HEK293 (cell line): ENCODE data around the gene STK4.

ENCODE experiments used
- CTCF ChIA-PET: fragments of 350-600 bp; formaldehyde crosslinking; extraction: SDS; loops from one replicate; lab custom pipeline; 2021; ENCODE audit warnings: antibody characterized with exemption; lab: Yijun Ruan, JAX
- POLR2A ChIA-PET: fragments of 300-600 bp; formaldehyde crosslinking; extraction: SDS; loops from one replicate; lab custom pipeline; 2020; ENCODE audit warnings: antibody characterized with exemption, inconsistent platforms; lab: Yijun Ruan, JAX
- H3K27ac ChIP-seq: fragments of 200-500 bp; sonication (Bioruptor generic); 2 replicates; pipeline ENCODE4 v1.5.1; 2014; ENCODE audit warnings: low read depth, low read length, control low read depth, inconsistent platforms; ENCODE audit errors: extremely low read depth
- H3K36me3 ChIP-seq, 2 experiments: fragments of 200-500 bp in 1 of 2; sonication (Bioruptor generic) in 1 of 2; 1 replicate in 1 of 2; 2 replicates in 1 of 2; pipeline ENCODE4 v1.5.1; 2014 to 2017; ENCODE audit warnings: inconsistent platforms in 2 of 2, low read length in 2 of 2; ENCODE audit not compliant: control insufficient read depth in 2 of 2, insufficient read depth in 1 of 2
- H3K4me1 ChIP-seq: fragments of 200-500 bp; sonication (Bioruptor generic); 2 replicates; pipeline ENCODE4 v1.5.1; 2014; ENCODE audit warnings: mild to moderate bottlenecking, low read length, inconsistent platforms; ENCODE audit not compliant: control insufficient read depth, insufficient read depth
- H3K4me3 ChIP-seq: 2 replicates; pipeline ENCODE4 v1.5.1; 2011; ENCODE audit warnings: low read depth, mild to moderate bottlenecking, control low read depth, low read length, moderate library complexity
- H3K9me3 ChIP-seq: fragments of 200-500 bp; sonication (Bioruptor generic); 2 replicates; pipeline ENCODE4 v1.5.1; 2014; ENCODE audit warnings: low read depth, low read length, inconsistent platforms; ENCODE audit not compliant: control insufficient read depth, insufficient read depth
- FEZF1 ChIP-seq: fragments of 450-650 bp; formaldehyde crosslinking; IDR thresholded peaks from 2 replicates; pipeline ENCODE4 v1.5.1; 2016; ENCODE audit warnings: missing biosample characterization, missing genetic modification characterization
- RBAK ChIP-seq: fragments of 450-650 bp; formaldehyde crosslinking; IDR thresholded peaks from 2 replicates; pipeline ENCODE4 v1.5.1; 2016; ENCODE audit warnings: missing biosample characterization, missing genetic modification characterization
- ZEB2 ChIP-seq: fragments of 450-650 bp; formaldehyde crosslinking; IDR thresholded peaks from 2 replicates; pipeline ENCODE4 v1.5.1; 2016; ENCODE audit warnings: missing biosample characterization, missing genetic modification characterization
- ZNF112 ChIP-seq: fragments of 450-650 bp; formaldehyde crosslinking; IDR thresholded peaks from 2 replicates; pipeline ENCODE4 v1.5.0; 2017; ENCODE audit warnings: missing biosample characterization, missing genetic modification characterization
- ZNF16 ChIP-seq: fragments of 450-650 bp; formaldehyde crosslinking; IDR thresholded peaks from 2 replicates; pipeline ENCODE4 v1.5.1; 2016; ENCODE audit warnings: low read depth, missing biosample characterization, missing genetic modification characterization
- ZNF221 ChIP-seq: fragments of 450-650 bp; formaldehyde crosslinking; IDR thresholded peaks from 2 replicates; pipeline ENCODE4 v1.5.1; 2017; ENCODE audit warnings: missing biosample characterization, missing genetic modification characterization, borderline replicate concordance
- ZNF266 ChIP-seq: fragments of 450-650 bp; formaldehyde crosslinking; IDR thresholded peaks from 2 replicates; pipeline ENCODE4 v1.5.1; 2016; ENCODE audit warnings: missing biosample characterization, missing genetic modification characterization, low read depth
- ZNF426 ChIP-seq: fragments of 450-650 bp; formaldehyde crosslinking; IDR thresholded peaks from 2 replicates; pipeline ENCODE4 v1.5.1; 2017; ENCODE audit warnings: missing biosample characterization, missing genetic modification characterization, mild to moderate bottlenecking, inconsistent platforms, moderate library complexity
- ZNF48 ChIP-seq: fragments of 450-650 bp; formaldehyde crosslinking; IDR thresholded peaks from 2 replicates; pipeline ENCODE4 v1.5.1; 2016; ENCODE audit warnings: missing biosample characterization, missing genetic modification characterization
- ZNF513 ChIP-seq: fragments of 450-650 bp; IDR thresholded peaks from 2 replicates; pipeline ENCODE4 v1.5.1; 2018; ENCODE audit warnings: missing biosample characterization, missing genetic modification characterization
- ZNF521 ChIP-seq: fragments of 450-650 bp; formaldehyde crosslinking; IDR thresholded peaks from 2 replicates; pipeline ENCODE4 v1.5.1; 2017; ENCODE audit warnings: missing biosample characterization, mild to moderate bottlenecking, missing genetic modification characterization
- ZNF529 ChIP-seq: fragments of 450-650 bp; formaldehyde crosslinking; IDR thresholded peaks from 2 replicates; pipeline ENCODE4 v1.5.1; 2017; ENCODE audit warnings: missing genetic modification characterization, missing biosample characterization; ENCODE audit not compliant: insufficient replicate concordance
- ZNF654 ChIP-seq: fragments of 450-650 bp; formaldehyde crosslinking; IDR thresholded peaks from 2 replicates; pipeline ENCODE4 v1.5.1; 2016; ENCODE audit warnings: low read depth, missing biosample characterization, missing genetic modification characterization
- ZNF76 ChIP-seq: fragments of 450-650 bp; formaldehyde crosslinking; IDR thresholded peaks from 2 replicates; pipeline ENCODE4; 2016; ENCODE audit warnings: low read depth, missing biosample characterization, missing genetic modification characterization, borderline replicate concordance
- ZSCAN23 ChIP-seq: fragments of 450-650 bp; formaldehyde crosslinking; IDR thresholded peaks from 2 replicates; pipeline ENCODE4 v1.5.1; 2016; ENCODE audit warnings: missing biosample characterization, missing genetic modification characterization
- ZXDB ChIP-seq: fragments of 450-650 bp; formaldehyde crosslinking; IDR thresholded peaks from 2 replicates; pipeline ENCODE4 v1.5.1; 2016; ENCODE audit warnings: missing biosample characterization, missing genetic modification characterization
- TF ChIP-seq, protein P1 (sequence below): fragments of 450-650 bp; formaldehyde crosslinking; IDR thresholded peaks from 2 replicates; pipeline ENCODE4 v1.5.0; 2017; ENCODE audit warnings: missing biosample characterization, missing genetic modification characterization, borderline replicate concordance
- TF ChIP-seq, protein P2 (sequence below): fragments of 450-650 bp; formaldehyde crosslinking; IDR thresholded peaks from 2 replicates; pipeline ENCODE4 v1.5.1; 2017; ENCODE audit warnings: missing biosample characterization, mild to moderate bottlenecking, missing genetic modification characterization, moderate library complexity
- TF ChIP-seq, protein P3 (sequence below): fragments of 450-650 bp; formaldehyde crosslinking; IDR thresholded peaks from 2 replicates; pipeline ENCODE4 v1.5.1; 2017; ENCODE audit warnings: missing biosample characterization, missing genetic modification characterization

STK4 gene

GRCh38 chr20:45091366-45091765, 125.1 kb downstream of the STK4 start:
- Histone ChIP-seq H3K4me3 (no peak overlapping the region), H3K4me1 (no peaks in the 10 kb centered on the region), H3K27ac (no peak overlapping the region), H3K36me3 (peaks cover 0 to 3% of the 10 kb centered on the region in 2 experiments; a peak in 1 of 3 replicates), H3K9me3 (no peaks in the 10 kb centered on the region)
- TF ChIP-seq RBAK (tag by site-specific recombination) (no peak), FEZF1 (tag by site-specific recombination) (no peak), ZEB2 (tag by site-specific recombination) (no peak), ZNF513 (no peak), ZNF221 (tag by site-specific recombination) (no peak), ZNF112 (tag by site-specific recombination) (no peak), ZSCAN23 (tag by site-specific recombination) (no peak), ZNF76 (tag by site-specific recombination) (no peak), ZNF48 (tag by site-specific recombination) (no peak), ZNF266 (tag by site-specific recombination) (no peak), ZNF521 (tag by site-specific recombination) (no peak), ZNF426 (no peak), ZNF16 (tag by site-specific recombination) (no peak)
- TF ChIP-seq, protein P1, sequence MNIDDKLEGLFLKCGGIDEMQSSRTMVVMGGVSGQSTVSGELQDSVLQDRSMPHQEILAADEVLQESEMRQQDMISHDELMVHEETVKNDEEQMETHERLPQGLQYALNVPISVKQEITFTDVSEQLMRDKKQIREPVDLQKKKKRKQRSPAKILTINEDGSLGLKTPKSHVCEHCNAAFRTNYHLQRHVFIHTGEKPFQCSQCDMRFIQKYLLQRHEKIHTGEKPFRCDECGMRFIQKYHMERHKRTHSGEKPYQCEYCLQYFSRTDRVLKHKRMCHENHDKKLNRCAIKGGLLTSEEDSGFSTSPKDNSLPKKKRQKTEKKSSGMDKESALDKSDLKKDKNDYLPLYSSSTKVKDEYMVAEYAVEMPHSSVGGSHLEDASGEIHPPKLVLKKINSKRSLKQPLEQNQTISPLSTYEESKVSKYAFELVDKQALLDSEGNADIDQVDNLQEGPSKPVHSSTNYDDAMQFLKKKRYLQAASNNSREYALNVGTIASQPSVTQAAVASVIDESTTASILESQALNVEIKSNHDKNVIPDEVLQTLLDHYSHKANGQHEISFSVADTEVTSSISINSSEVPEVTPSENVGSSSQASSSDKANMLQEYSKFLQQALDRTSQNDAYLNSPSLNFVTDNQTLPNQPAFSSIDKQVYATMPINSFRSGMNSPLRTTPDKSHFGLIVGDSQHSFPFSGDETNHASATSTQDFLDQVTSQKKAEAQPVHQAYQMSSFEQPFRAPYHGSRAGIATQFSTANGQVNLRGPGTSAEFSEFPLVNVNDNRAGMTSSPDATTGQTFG, result no peak
- CTCF ChIA-PET, result interaction anchor here (1.5 kb wide), 1 partner anchor 80 kb away, joined by 3 read pairs; no protein-coding TSS in a partner anchor
- POLR2A ChIA-PET, result no interaction called here

DNA sequence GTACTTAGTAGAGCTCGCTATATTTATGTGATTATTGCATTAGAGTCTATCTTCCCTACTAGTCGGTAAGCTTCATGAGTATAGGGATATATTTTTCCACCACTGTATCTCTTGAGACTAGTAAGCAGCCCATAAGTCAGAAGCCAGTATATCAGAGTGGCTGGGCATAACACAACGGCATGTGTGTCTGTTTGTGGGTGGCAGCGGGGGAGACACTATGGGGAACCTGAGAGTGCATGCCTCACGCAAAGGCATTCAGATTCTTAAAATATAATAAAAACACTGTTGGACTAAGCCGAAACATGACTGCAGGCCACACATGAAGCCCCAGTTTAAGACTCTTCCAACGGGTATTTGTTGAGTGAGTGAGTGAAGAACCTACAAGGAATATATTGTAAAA, 126.6 kb downstream of the STK4 start:
- H3K4me1 ChIP-seq, result no peaks in the 10 kb centered on the region
- ChIA-PET POLR2A (no interaction called here), CTCF (interaction anchor here (0.6 to 5.2 kb wide), 9 partner anchors 19 to 324 kb away, joined by 3 to 90 read pairs (median 3); no protein-coding TSS in a partner anchor)
- peaks cover 0 to 3% of the 10 kb centered on the region in 2 experiments; a peak in 1 of 3 replicates for H3K36me3 ChIP-seq
- H3K9me3 ChIP-seq, result no peaks in the 10 kb centered on the region
- TF ChIP-seq ZNF529 (tag by site-specific recombination) (no peak), ZNF654 (tag by site-specific recombination) (no peak), ZXDB (no peak)
- TF ChIP-seq, protein P2, sequence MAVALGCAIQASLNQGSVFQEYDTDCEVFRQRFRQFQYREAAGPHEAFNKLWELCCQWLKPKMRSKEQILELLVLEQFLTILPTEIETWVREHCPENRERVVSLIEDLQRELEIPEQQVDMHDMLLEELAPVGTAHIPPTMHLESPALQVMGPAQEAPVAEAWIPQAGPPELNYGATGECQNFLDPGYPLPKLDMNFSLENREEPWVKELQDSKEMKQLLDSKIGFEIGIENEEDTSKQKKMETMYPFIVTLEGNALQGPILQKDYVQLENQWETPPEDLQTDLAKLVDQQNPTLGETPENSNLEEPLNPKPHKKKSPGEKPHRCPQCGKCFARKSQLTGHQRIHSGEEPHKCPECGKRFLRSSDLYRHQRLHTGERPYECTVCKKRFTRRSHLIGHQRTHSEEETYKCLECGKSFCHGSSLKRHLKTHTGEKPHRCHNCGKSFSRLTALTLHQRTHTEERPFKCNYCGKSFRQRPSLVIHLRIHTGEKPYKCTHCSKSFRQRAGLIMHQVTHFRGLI (tag by site-specific recombination), result peak; percentile 96
- TF ChIP-seq, protein P3, sequence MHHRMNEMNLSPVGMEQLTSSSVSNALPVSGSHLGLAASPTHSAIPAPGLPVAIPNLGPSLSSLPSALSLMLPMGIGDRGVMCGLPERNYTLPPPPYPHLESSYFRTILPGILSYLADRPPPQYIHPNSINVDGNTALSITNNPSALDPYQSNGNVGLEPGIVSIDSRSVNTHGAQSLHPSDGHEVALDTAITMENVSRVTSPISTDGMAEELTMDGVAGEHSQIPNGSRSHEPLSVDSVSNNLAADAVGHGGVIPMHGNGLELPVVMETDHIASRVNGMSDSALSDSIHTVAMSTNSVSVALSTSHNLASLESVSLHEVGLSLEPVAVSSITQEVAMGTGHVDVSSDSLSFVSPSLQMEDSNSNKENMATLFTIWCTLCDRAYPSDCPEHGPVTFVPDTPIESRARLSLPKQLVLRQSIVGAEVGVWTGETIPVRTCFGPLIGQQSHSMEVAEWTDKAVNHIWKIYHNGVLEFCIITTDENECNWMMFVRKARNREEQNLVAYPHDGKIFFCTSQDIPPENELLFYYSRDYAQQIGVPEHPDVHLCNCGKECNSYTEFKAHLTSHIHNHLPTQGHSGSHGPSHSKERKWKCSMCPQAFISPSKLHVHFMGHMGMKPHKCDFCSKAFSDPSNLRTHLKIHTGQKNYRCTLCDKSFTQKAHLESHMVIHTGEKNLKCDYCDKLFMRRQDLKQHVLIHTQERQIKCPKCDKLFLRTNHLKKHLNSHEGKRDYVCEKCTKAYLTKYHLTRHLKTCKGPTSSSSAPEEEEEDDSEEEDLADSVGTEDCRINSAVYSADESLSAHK (tag by site-specific recombination), result no peak
- H3K4me3 ChIP-seq, result no peak overlapping the region
- H3K27ac ChIP-seq, result no peak overlapping the region
